Measurements from ENCODE around the gene TEX29. TPM values are rescaled to one million over a fixed set of nuclear protein-coding genes. Genes with fewer than 3 reads are reported as not detected.

Gene TEX29
- total RNA-seq, 1 donor from 2014 or later = 0.97 TPM

- H3K9me3 ChIP-seq = no peaks in the 10 kb centered on the region
- ATAC-seq (no peak), DNase-seq (no peak)
- no peaks in the 10 kb centered on the region for H3K27me3 ChIP-seq (ENCODE audit: low read depth)
- H3K27ac ChIP-seq = no peak overlapping the region
- no peak overlapping the region for H3K4me3 ChIP-seq
- no peak for TF ChIP-seq CTCF (IDR thresholded peaks at IDR 0.05)
- intact Hi-C loops (cut with DNase I) = no loop called here
- H3K4me1 ChIP-seq = no peaks in the 10 kb centered on the region
- peaks cover 94% of the 10 kb centered on the region for H3K36me3 ChIP-seq
Observed at GRCh38 chr13:111292710-111293485, 27.5 kb upstream of the TEX29 start.

- no peak for ATAC-seq
- Histone ChIP-seq H3K4me3 (no peak overlapping the region), H3K4me1 (no peaks in the 10 kb centered on the region), H3K9me3 (no peaks in the 10 kb centered on the region), H3K27me3 (ENCODE audit: low read depth) (no peaks in the 10 kb centered on the region), H3K36me3 (peaks cover 84% of the 10 kb centered on the region), H3K27ac (no peak overlapping the region)
- intact Hi-C loops (cut with DNase I) = no loop called here
- DNase-seq = no peak
- no peak for TF ChIP-seq CTCF (IDR thresholded peaks at IDR 0.05)
Observed at GRCh38 chr13:111295886-111296285, 24.6 kb upstream of the TEX29 start.

GRCh38 chr13:111296417-111296816 lies 24.0 kb upstream of the TEX29 start:
- TF ChIP-seq CTCF (IDR thresholded peaks at IDR 0.05) = no peak

GRCh38 chr13:111298214-111298975 lies 22.0 kb upstream of the TEX29 start:
- Histone ChIP-seq H3K36me3 (peaks cover 85% of the 10 kb centered on the region), H3K9me3 (no peaks in the 10 kb centered on the region), H3K27ac (no peak overlapping the region), H3K4me1 (no peaks in the 10 kb centered on the region), H3K4me3 (no peak overlapping the region), H3K27me3 (ENCODE audit: low read depth) (no peaks in the 10 kb centered on the region)
- TF ChIP-seq CTCF (IDR thresholded peaks at IDR 0.05) = no peak
- DNase-seq = no peak
- ATAC-seq = no peak
- intact Hi-C loops (cut with DNase I) = no loop called here

More at GRCh38 chr13:111296417-111296816, 24.0 kb upstream of the TEX29 start:
- Histone ChIP-seq H3K36me3 (peaks cover 84% of the 10 kb centered on the region), H3K4me3 (no peak overlapping the region), H3K27me3 (ENCODE audit: low read depth) (no peaks in the 10 kb centered on the region), H3K4me1 (no peaks in the 10 kb centered on the region), H3K27ac (no peak overlapping the region), H3K9me3 (no peaks in the 10 kb centered on the region)
- intact Hi-C loops (cut with DNase I) = no loop called here
- ATAC-seq (no peak), DNase-seq (no peak)

- H3K9me3 ChIP-seq = no peaks in the 10 kb centered on the region
- intact Hi-C loops (cut with DNase I) = no loop called here
- DNase-seq = no peak
Observed at GRCh38 chr13:111302045-111302726, 18.3 kb upstream of the TEX29 start.

More at GRCh38 chr13:111302045-111302726, 18.3 kb upstream of the TEX29 start:
- Histone ChIP-seq H3K36me3 (peaks cover 88% of the 10 kb centered on the region), H3K27me3 (ENCODE audit: low read depth) (no peaks in the 10 kb centered on the region), H3K4me1 (no peaks in the 10 kb centered on the region), H3K4me3 (no peak overlapping the region), H3K27ac (no peak overlapping the region)
- ATAC-seq = no peak
- no peak for TF ChIP-seq CTCF (IDR thresholded peaks at IDR 0.05)
